GM18951 (cell line): Measurements from ENCODE around the gene MT3.
"Not testable (repeated sequence)": the region's sequence is repeated elsewhere in the genome, so short reads cannot be mapped to it uniquely, and the experiment has no call there.

Experiments used
- POLR2A ChIP-seq: IDR thresholded peaks from 4 replicates; pipeline ENCODE4 v1.6.1; 2011; ENCODE audit warnings: mild to moderate bottlenecking; ENCODE audit not compliant: insufficient read length, insufficient read depth; ENCODE audit errors: extremely low read depth
- in situ Hi-C: fragments of 300-500 bp; cut with MboI; formaldehyde crosslinking; loops from one replicate; pipeline ENCODE4 v1.12.0; 2022; ENCODE audit warnings: low sequenced_read_pairs, mixed read lengths, inconsistent platforms; ENCODE audit not compliant: unreplicated experiment

Gene MT3

DNA sequence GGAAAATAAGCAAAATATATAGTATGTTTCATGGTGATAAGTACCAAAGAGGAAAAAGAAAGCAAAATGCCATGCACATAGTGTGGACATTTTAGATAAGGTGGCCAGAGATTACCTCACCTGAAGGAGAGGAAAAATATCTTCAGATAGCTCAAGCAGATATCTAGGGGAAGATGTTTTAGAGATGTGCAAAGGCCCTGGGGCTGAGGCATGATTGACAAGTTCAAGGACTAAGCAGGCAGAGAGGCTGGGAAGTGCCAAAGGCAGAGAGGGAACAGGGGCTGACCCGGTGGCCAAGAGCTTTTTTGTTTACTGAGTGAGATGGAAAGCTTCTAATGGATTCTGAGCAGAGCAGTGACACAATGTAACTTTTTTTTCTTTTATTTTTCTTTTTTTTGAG lies 28.9 kb upstream of the MT3 start:
- in situ Hi-C loops: no loop called here
- TF ChIP-seq POLR2A: no peak

DNA sequence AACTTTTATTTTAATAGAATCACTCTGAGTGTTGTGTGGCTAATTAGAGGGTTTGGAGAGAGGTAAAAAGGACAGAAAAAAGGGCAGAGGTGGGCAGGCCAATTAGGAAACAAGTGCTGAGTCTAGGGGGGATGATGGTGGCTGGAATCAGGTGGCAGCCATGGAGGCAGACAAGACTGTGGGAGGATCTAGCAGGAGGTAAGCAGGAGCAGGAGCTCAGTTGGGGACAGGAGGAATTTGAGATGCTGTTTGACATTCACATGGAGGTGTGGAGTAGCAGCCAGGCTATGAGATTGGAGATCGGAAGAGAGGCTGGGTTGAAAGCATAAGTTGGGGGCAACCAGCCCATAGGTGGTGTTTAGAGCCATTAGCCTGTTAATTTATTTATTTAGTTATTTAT lies 28.2 kb upstream of the MT3 start:
- in situ Hi-C loops: no loop called here

DNA sequence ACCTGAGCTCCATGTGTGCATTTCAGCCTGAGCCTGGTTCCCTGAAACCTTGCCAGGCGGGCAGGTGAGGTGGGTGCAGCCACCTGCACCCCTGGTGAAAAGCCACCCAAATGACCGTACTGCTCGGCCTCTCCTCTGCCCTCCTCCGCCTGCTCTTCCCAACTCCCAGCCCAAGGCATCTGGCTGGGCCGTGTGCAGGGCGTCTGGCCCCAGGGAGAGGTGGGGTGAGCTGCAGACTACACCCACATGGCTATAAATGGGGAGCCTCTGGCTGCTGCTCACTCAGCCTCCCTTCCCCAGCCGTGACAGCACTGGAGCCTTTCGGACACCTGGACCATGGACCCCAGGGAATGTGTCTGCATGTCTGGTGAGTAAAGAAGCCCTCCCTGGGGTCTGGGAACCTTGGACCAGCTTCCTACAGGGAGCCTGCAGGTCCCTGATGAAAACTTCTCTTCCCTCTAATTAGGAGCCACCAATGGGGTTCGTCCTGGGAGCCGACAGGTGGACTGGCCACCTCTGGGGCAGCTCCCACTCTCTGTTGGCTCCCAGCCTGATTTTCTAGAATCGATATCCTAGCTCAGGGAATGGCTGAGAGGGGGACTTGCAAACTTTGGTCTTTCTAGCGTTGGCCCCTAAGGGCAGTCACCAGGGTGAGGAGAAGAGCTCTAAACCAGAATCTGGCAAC lies 24.4 kb upstream of the MT3 start, which contains the start of gene MT4:
TSS of gene MT4 (plus strand) at position 281 of the 685 bp plus-strand sequence. CDS start at position 337, 56 bp downstream.
- TF ChIP-seq POLR2A: no peak
- in situ Hi-C loops: no loop called here

More for the DNA sequence above, 28.2 kb upstream of the MT3 start:
- no peak for TF ChIP-seq POLR2A

DNA sequence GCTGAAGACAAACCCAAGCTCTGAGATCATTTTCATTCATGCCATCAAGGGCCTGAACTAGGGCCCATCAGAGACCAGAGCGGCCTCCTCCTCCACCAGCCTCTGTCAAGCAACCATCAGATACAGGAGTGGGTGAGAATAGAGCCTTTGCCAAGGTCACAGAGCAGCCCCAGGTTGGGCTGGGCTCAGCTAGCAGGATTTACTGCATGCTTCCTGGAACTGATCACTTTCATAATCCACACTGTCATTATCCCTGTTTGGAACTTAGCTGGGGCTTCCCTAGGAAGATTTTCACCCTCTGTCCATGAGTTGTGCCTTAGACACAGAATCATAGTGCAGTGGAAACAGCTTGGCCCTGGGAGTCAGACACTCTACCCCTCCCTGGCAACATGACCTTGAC lies 19.4 kb upstream of the MT3 start:
- in situ Hi-C loops: no loop called here
- no peak for TF ChIP-seq POLR2A

DNA sequence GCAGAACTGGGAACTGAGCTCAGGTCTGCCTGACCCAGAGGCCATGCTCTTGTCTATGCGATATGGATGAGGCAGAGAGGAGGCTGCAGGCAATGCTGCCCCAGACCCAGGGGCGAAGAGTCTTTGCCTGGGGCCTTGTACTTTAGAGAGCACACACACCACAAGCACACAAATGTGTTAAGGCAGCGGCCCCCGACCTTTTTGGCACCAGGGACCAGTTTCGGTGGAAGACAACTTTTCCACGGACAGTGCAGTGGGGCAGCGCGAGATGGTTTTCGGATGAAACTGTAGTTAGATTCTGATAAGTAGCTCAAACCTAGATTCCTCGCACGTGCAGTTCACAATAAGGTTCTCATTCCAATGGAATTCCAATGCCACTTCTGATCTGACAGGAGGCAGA lies 17.8 kb upstream of the MT3 start:
- no peak for TF ChIP-seq POLR2A
- in situ Hi-C loops: no loop called here

DNA sequence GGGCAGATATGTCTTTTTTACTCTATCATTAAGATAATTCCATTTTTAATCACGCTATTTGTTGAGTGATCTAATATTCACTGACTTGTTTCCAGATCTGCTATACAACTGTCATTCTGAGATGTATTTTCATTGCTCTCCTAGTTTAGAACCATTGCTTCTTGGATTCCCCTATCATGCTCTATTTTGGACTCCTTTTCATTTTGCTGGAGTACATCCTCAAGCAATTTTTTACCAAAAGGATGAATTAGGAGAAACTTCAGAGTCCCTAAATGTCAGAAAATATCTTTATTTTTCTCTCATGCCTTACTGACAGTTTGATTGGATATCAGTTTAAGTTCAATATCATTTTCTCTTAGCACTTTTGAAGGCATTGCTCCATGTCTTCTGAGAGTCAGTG lies 14.7 kb upstream of the MT3 start:
- no peak for TF ChIP-seq POLR2A
- in situ Hi-C loops: loop anchor here (5.0 kb wide), 1 partner anchor 123 kb away; no protein-coding TSS in a partner anchor

DNA sequence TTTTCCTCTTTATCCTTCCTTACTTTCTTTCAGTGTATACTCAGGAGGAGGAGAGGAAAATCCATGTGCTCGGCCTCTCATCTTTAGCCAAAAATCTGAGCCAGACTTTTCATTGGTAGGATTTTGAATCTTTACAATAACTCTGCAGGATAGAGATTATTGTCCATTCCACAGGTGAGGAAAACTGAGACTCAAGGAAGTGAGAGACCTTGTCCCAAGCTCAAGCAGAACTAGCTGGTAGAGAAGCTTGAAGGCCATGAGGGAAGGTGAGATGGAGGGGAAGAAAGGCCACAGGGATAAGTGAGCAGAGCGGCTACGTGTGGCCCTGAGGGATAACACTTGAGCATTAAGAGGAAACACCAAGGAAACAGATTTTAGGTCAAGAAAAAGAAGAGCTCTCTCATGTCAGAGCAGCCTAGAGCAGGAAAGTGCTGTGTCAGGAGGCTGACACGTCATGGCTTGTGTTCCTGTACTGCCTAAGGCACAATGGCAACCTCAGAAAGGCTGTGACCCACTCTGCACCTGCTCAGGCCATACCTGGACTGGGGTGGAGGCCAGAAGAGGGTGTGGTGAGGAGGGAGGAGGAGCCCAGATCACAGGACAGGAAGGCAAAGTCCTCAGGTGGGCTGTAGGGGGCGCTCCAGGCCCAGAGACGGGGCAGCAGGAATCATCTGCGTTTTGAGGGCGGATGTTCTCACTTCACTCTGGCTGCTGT lies 12.6 kb upstream of the MT3 start:
- TF ChIP-seq POLR2A: no peak
- in situ Hi-C loops: loop anchor here (5.0 kb wide), 1 partner anchor 121 kb away; no protein-coding TSS in a partner anchor

DNA sequence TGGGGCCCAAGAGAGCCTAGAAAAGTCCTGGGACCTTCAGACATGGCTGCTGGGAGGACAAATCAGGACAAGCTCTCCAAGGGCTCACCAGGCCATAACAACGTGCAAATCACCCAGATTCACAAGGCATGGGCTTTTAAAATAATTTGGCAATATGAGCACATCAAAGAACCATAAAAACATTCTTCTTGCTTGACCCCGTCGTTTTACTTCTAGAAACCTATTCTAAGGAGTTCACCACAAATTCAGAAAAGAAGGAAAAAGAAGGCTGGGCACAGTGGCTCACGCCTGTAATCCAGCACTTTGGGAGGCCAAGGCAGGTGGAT lies 12.1 kb upstream of the MT3 start:
- TF ChIP-seq POLR2A: no peak
- in situ Hi-C loops: loop anchor here (5.0 kb wide), 1 partner anchor 120 kb away; no protein-coding TSS in a partner anchor

DNA sequence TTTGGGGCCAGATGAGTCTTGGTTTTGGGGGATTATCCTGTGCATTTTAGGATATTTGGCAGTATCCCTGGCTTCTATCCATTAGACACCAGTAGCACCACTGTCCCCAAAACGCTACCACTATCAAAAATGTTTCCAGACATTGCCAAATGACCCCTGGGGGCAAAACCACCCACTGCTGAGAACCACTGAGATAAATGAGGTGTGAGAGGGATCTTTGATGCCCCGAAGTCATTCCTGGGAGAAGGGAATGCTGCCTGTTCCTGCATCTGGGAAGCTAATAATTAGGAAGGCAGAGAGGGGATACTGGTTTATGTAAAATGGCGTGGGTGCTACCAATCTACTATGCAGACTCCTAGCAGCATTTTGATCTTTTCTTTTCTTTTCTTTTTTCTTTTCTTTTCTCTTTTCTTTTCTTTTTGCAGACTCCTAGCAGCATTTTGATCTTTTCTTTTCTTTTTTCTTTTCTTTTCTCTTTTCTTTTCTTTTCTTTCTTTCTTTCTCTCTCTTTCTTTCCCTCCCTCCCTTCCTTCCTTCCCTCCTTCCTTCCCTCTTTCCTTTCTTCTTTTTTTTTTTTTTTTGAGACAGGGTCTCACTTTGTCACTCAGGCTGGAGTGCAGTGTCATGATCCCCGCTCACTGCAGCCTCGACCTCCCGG lies 8.8 kb upstream of the MT3 start:
- in situ Hi-C loops: no loop called here
- no peak for TF ChIP-seq POLR2A

DNA sequence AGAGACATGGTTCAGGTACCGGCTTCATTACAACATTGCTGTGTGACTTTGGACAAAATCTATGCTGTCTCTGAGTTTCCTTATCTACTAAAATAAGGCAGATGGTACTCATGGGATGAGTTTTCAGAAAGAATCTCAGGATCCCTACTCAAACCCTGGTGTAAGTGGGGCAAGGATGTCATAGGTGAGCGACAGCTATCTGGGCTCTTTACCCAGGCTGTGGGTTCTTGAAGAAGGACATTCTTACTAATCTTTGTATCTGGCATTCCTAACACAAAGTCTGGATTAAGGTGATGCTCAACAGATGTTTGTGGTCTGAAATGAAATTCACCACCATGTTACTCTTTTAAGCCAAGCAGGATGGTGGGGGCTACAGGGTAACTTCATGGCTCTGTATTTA lies 6.4 kb upstream of the MT3 start:
- in situ Hi-C loops: not testable (repeated sequence)

DNA sequence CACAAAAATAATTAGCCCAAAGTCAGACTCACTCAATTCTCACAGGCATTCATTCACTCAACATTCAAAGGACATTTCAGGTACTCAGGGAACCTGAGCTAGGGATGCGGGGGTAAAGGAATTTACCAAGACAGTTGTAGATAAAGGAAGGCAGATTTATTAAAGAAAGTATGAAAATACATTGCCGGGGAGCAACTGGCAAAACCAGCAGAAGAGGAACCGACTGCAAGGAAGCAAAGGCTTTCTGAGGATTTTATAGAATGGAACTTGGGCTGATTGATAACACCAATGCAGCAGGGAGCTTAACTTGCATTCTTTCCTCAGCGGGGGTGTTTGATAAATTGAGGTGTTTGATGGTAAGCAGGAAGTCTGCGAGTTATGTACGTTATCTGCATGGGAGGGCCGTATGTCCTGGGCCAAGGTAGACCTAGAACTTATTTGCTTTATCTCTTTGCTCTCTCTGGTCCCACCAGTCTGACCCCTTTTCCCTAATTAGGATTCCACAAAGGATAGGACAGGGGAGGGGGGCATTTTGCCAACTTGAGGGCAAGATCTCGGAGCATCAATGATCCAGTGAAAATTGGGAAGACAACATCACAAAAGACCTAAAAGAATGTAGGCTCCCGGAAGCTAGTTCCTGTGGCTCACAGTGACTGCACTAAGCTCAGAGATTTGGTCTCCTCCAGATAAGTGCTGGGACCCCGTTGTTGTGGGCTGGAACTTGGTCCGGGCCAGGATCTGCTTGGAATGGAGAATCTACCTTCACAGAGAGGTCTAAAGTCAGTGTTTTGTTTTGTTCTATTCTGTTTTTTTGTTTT lies 5.8 kb upstream of the MT3 start:
- no peak for TF ChIP-seq POLR2A
- in situ Hi-C loops: no loop called here

DNA sequence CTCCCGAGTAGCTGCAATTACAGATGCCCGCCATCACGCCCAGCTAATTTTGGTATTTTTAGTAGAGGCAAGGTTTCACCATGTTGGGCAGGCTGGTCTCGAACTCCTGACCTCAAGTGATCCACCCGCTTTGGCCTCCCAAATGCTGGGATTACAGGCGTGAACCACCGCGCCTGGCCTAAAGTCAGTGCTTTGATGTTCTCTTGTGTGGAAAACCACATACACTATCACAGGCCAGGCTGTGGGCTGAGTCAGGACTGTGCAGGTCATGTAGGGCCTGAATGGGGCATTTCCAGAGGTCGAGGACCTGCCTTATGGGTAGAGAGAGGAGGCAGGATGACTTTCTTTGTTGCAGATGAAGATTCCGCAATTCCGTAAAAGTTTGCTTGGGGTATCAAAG lies 5.1 kb upstream of the MT3 start:
- TF ChIP-seq POLR2A: no peak
- in situ Hi-C loops: no loop called here

DNA sequence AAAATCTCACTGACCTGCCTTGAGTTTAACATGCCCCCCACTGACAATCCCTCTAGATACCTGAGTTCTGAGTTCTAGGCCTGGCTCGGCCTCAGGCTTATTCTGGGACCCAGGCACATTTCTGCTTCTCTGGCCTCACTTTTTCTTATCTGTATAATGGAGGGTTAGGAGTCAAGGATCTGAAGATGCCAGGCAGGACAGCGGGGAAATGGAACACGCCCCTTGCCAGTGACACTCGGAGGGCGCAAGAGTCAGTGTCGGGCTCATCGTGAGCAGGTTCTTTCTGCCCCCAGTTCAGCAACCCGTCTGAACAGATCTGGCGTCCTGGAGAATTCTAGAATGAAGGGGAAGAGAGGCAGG lies 567 bp upstream of the MT3 start:
- in situ Hi-C loops: no loop called here
- no peak for TF ChIP-seq POLR2A
